NK-92 (cell line): ENCODE data around the gene ERC1.
"Not testable (repeated sequence)": the region's sequence is repeated elsewhere in the genome, so short reads cannot be mapped to it uniquely, and the experiment has no call there.

Experiments
- DNase-seq: peaks from one replicate; lab custom pipeline; 2025; ENCODE audit not compliant: unreplicated experiment; lab: John Stamatoyannopoulos, UW

The ERC1 gene

DNA sequence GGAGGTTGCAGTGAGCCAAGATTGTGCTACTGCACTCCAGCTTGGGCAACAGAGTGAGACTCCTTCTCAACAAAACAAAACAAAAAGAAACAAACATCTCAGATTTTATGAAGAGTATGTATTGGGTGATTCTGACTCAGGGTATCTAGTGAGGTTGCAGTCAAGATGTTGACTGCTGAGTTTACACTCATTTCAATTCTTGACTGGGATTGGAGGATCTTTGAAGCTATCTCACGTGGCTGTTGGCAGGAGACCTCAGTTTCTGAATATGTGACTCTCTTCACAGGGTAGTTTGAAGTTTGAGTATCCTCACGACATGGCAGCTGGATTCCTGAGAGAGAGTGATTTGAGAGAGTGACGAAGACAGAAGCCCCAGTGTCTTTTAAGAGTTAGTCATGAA is 29.4 kb downstream of the ERC1 start:
- DNase-seq, result no peak

DNA sequence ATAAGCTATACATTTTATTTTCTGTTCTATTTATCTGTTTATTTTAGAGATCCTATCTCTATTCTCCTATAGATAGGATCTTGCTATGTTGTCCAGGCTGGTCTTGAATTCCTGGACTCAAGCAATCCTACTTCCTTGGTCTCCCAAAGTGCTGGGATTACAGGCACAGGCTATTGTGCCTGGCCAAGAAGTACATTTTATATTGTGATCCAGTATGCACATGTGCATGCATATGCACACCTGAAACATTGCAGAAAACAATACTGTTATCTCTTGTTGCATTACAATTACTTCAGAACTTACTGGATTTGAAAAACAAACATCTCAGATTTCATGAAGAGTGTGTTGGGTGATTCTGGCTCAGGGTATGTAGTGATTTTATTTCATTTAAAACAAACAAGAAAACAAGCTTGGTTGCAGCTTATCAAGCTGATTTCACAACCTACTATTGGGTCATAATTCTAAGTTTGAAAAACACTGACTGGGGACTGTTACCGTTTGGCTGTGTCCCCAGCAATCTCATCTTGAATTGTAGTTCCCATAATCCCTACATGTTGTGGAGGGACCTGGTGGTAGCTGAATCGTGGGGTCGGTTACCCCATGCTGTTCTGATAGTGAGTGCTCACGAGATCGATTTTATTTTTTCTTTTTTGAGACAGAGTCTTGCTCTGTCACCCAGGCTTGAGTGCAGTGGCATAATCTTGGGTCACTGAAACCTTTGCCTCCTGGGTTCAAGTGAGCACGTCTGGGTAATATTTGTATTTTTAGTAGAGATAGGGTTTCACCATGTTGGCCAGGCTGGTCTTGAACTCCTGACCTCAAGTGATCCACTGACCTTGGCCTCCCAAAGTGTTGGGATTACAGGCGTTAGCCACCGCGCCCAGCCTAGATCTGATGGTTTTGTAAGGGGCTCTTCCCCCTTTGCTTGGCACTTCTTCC is 31.3 kb downstream of the ERC1 start:
- DNase-seq, result no peak

DNA sequence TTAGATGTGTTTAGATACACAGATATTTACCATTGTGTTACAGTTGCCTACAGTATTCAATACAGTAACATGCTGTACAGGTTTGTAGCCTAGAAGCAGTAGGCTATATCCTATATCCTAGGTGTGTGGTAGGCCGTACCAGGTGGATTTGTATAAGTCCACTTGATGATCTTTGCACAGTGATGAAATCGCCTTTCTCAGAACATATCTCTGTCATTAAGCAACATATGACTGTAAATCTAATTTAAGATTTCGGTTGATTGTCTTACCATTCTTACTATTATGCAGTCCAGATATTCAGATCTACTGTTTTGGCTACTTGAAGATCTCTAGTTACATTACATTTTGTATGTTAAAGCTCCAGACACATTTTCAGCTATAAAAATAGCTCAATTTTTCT is 39.8 kb downstream of the ERC1 start:
- DNase-seq, result no peak

DNA sequence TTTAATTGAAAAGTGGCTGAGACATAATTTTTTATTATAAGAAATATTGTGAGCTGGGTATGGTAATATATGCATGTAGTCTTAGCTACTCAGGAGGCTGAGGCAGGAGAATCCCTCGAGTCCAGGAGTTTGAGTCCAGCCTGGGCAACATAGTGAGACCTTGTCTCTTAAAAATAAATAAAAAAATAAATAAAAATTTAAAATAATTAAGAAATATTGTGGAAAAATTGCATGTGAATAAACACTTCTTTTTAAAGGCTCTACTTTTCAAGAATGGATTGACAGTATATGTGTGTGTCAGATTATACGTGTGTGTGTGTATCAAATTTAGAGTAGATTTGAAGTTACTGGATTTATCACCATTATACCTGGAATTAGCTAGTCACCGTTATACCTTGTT is 43.2 kb downstream of the ERC1 start:
- DNase-seq, result no peak

GRCh38 chr12:1034751-1035457 is 43.9 kb downstream of the ERC1 start:
- DNase-seq, result no peak

GRCh38 chr12:1041478-1041877 is 50.5 kb downstream of the ERC1 start:
- DNase-seq, result no peak

DNA sequence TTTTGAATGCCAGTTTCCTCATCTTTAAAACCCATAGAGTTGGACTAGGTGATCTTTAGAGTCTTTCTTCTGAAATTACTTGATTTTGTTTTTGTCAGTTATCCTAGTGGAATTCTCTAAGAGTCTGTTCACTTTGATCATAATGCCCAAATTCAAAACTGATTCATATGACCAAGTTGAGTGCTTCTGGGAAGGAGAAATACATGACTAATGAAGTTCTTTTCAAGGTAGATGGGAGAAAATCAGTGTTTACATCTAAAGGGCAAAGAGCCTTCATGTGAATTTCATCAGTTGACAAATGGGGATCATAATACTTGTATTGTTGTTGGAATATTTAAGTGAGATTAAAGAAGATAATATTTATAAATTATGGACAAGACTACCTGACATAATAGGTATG is 53.2 kb downstream of the ERC1 start:
- DNase-seq, result no peak

GRCh38 chr12:1044696-1045095 is 53.7 kb downstream of the ERC1 start:
- DNase-seq, result no peak

- DNase-seq, result no peak
Measured at GRCh38 chr12:1046727-1047126, 55.7 kb downstream of the ERC1 start.

GRCh38 chr12:1047898-1048660 is 57.1 kb downstream of the ERC1 start:
- DNase-seq, result no peak

GRCh38 chr12:1050059-1050707 is 59.2 kb downstream of the ERC1 start:
- no peak for DNase-seq

DNA sequence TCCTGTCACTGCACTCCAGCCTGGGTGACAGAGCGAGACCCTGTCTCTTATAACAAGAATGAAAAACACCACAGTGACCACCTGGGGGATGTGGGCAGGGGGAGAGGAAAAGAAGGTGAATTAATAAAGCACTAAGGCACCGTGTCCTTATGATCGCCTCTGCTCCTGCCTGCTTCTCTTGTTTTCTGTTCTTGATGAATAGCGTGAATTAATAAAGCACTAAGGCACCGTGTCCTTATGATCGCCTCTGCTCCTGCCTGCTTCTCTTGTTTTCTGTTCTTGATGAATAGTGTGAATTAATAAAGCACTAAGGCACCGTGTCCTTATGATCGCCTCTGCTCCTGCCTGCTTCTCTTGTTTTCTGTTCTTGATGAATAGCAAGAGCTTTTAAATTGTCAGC is 60.6 kb downstream of the ERC1 start:
- not testable (repeated sequence) for DNase-seq

GRCh38 chr12:1053690-1054089 is 62.7 kb downstream of the ERC1 start:
- no peak for DNase-seq

- DNase-seq, result no peak
Measured at GRCh38 chr12:1054117-1054870, 63.3 kb downstream of the ERC1 start.

DNA sequence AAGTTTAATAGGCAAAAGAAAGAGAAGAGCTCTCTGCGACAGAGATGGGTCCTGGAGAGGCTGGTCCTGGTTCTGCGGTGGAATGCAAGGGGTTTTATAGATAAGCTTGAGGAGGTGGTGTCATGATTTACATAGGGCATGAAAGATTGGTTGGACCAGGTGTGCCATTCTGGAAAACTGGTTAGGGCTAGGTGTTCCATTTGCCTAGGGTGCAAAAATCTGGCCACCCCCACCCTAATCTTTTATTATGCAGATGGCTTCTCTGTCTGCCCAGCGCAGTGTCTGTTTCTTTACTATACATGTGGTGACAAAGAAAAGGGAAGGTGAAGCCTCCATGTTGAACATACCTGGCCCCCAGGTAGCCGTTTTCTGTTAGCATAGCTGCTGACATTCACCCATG is 65.4 kb downstream of the ERC1 start:
- no peak for DNase-seq

GRCh38 chr12:1058423-1058822 is 67.4 kb downstream of the ERC1 start:
- no peak for DNase-seq

DNA sequence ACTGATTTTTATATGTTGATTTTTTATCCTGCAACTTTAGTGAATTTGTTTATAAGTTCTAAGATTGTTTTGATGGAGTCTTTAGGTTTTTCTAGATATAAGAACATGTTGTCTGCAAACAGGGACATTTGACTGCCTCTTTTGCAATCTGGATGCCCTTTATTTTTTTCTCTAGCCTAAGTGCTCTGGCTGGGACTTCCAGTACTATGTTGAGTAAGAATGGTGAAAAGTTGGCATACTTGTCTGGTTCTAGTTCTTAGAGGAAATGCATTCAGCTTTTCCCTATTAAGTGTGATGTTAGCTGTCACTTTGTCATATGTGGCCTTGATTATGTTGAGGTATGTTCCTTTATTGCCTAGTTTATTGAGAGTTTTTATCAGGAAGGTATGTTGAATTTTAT is 68.1 kb downstream of the ERC1 start:
- DNase-seq, result no peak

DNA sequence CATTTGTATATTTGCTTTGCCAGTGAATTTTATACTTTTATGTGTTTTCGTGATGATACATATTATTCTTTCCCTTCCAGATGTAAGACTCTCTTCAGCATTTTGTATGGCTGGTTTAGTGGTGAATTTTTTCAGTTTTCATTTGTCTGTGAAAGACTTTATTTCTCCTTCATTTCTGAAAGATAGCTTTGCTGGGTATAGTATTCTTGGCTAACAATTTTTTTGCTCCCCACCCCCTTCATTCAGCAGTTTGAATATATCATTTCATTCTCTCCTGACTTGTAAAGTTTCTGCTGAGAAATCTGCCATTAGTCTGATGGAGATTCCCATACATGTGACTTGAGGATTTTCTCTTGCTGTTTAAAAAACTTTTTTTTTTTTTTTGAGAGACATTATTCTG is 72.8 kb downstream of the ERC1 start:
- DNase-seq, result no peak

DNA sequence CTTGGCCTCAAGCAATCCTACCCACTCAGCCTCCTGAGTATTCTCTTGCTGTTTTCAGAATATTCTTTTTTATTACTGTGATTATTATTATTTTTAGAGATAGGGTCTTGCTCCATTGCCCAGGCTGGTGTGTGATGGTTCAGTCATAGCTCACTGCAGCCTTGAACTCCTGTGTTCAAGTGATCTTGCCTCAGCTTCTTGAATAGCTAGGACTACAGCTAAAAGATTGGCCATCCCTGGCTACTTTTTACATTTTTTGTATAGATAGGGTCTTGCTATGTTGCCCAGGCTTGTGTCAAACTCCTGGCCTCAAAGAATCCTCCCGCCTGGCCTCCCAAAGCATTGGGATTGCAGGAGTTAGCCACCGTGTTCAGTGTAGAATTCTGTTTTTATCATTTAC is 73.3 kb downstream of the ERC1 start:
- no peak for DNase-seq

- no peak for DNase-seq
Measured at GRCh38 chr12:1065629-1066028, 74.6 kb downstream of the ERC1 start.
